NT2/D1 (cell line): ENCODE data around the gene IFIT5.

Experiments
- SUZ12 ChIP-seq: IDR thresholded peaks from 2 replicates; pipeline ENCODE4 v1.6.1; 2011; ENCODE audit not compliant: insufficient read length, insufficient read depth; ENCODE audit errors: extremely low read depth
- ZNF274 ChIP-seq: IDR thresholded peaks from 2 replicates; pipeline ENCODE4 v1.6.1; 2011; ENCODE audit warnings: mild to moderate bottlenecking, low read depth, low read length

- TF ChIP-seq SUZ12 (no peak), ZNF274 (no peak)
Observed at GRCh38 chr10:89392974-89393373, 21.4 kb upstream of the IFIT5 start.
